ENCODE data around the gene POLDIP3.

Gene POLDIP3

DNA sequence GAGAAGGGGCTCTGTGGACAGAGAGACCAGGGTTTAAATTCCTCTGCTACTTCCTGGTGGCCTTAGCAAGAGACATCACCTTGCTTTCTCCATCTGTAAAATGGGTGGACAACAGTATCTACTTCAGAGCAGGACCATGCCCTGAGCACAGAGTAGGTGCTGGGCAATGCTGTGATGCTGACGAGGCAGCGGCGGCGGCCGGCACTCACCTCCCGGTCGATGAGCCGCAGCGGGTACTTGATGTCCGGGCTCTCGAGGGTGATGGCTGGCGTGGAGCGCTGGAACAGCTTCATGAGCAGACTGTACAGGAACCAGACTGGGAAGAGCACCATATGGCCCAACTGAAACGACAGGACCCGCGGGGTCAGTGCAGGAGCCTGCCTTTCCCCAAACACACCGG lies 21.8 kb upstream of the POLDIP3 start:
- no peak for TF ChIP-seq ZNF214 (tag by site-specific recombination; IDR thresholded peaks at IDR 0.05; ENCODE audit: borderline replicate concordance)
- TF ChIP-seq ZEB2 (tag by site-specific recombination; IDR thresholded peaks at IDR 0.05): no peak
- no peak for TF ChIP-seq ZNF302 (tag by site-specific recombination; IDR thresholded peaks at IDR 0.05; ENCODE audit: low read depth)
- TF ChIP-seq SCRT2 (tag by site-specific recombination; IDR thresholded peaks at IDR 0.05): no peak
- TF ChIP-seq KLF9 (tag by site-specific recombination; IDR thresholded peaks at IDR 0.05; ENCODE audit: low read depth): no peak
- no peak for TF ChIP-seq ZNF157 (tag by site-specific recombination; IDR thresholded peaks at IDR 0.05)
- TF ChIP-seq TCF7L2 (IDR thresholded peaks at IDR 0.05; ENCODE audit: borderline replicate concordance, low read depth, low read length): no peak
- TF ChIP-seq ZNF223 (tag by site-specific recombination; IDR thresholded peaks at IDR 0.05): no peak
- TF ChIP-seq HOXD13 (CRISPR knock-in tag; IDR thresholded peaks at IDR 0.05; ENCODE audit: borderline replicate concordance): no peak
- TF ChIP-seq, protein P1, sequence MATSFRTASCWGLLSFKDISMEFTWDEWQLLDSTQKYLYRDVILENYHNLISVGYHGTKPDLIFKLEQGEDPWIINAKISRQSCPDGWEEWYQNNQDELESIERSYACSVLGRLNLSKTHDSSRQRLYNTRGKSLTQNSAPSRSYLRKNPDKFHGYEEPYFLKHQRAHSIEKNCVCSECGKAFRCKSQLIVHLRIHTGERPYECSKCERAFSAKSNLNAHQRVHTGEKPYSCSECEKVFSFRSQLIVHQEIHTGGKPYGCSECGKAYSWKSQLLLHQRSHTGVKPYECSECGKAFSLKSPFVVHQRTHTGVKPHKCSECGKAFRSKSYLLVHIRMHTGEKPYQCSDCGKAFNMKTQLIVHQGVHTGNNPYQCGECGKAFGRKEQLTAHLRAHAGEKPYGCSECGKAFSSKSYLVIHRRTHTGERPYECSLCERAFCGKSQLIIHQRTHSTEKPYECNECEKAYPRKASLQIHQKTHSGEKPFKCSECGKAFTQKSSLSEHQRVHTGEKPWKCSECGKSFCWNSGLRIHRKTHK (tag by site-specific recombination; IDR thresholded peaks at IDR 0.05): no peak
- no peak for TF ChIP-seq ZNF658 (tag by site-specific recombination; IDR thresholded peaks at IDR 0.05)
- no peak for TF ChIP-seq ZNF311 (tag by site-specific recombination; IDR thresholded peaks at IDR 0.05; ENCODE audit: borderline replicate concordance)
- TF ChIP-seq, protein P2, sequence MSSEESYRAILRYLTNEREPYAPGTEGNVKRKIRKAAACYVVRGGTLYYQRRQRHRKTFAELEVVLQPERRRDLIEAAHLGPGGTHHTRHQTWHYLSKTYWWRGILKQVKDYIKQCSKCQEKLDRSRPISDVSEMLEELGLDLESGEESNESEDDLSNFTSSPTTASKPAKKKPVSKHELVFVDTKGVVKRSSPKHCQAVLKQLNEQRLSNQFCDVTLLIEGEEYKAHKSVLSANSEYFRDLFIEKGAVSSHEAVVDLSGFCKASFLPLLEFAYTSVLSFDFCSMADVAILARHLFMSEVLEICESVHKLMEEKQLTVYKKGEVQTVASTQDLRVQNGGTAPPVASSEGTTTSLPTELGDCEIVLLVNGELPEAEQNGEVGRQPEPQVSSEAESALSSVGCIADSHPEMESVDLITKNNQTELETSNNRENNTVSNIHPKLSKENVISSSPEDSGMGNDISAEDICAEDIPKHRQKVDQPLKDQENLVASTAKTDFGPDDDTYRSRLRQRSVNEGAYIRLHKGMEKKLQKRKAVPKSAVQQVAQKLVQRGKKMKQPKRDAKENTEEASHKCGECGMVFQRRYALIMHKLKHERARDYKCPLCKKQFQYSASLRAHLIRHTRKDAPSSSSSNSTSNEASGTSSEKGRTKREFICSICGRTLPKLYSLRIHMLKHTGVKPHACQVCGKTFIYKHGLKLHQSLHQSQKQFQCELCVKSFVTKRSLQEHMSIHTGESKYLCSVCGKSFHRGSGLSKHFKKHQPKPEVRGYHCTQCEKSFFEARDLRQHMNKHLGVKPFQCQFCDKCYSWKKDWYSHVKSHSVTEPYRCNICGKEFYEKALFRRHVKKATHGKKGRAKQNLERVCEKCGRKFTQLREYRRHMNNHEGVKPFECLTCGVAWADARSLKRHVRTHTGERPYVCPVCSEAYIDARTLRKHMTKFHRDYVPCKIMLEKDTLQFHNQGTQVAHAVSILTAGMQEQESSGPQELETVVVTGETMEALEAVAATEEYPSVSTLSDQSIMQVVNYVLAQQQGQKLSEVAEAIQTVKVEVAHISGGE (tag by site-specific recombination; conservative IDR thresholded peaks at IDR 0.05; ENCODE audit: low read depth): no peak
- no peak for TF ChIP-seq RBAK (tag by site-specific recombination; IDR thresholded peaks at IDR 0.05)
- TF ChIP-seq, protein P3, sequence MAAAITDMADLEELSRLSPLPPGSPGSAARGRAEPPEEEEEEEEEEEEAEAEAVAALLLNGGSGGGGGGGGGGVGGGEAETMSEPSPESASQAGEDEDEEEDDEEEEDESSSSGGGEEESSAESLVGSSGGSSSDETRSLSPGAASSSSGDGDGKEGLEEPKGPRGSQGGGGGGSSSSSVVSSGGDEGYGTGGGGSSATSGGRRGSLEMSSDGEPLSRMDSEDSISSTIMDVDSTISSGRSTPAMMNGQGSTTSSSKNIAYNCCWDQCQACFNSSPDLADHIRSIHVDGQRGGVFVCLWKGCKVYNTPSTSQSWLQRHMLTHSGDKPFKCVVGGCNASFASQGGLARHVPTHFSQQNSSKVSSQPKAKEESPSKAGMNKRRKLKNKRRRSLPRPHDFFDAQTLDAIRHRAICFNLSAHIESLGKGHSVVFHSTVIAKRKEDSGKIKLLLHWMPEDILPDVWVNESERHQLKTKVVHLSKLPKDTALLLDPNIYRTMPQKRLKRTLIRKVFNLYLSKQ (tag by site-specific recombination; IDR thresholded peaks at IDR 0.05; ENCODE audit: borderline replicate concordance): no peak
- TF ChIP-seq ZNF621 (tag by site-specific recombination; IDR thresholded peaks at IDR 0.05): no peak
- Histone ChIP-seq H3K9me3 (ENCODE audit: control insufficient read depth, insufficient read depth, low read depth, low read length) (no peaks in the 10 kb centered on the region), H3K36me3 (ENCODE audit: control insufficient read depth in 2 of 2, insufficient read depth in 1 of 2, low read length in 2 of 2) (peaks cover 16 to 50% of the 10 kb centered on the region in 2 experiments; a peak in 2 of 3 replicates), H3K4me1 (ENCODE audit: control insufficient read depth, insufficient read depth, low read length) (no peaks in the 10 kb centered on the region), H3K27ac (ENCODE audit: extremely low read depth, low read depth, low read length) (no peak overlapping the region), H3K4me3 (ENCODE audit: low read depth, low read length) (no peak overlapping the region)
- ChIA-PET CTCF (interaction anchor here (2.8 kb wide), 1 partner anchor 15 kb away, joined by 17 read pairs; no protein-coding TSS in a partner anchor), POLR2A (interaction anchor here (1.1 kb wide), 1 partner anchor 10 kb away, joined by 4 read pairs; no protein-coding TSS in a partner anchor)

DNA sequence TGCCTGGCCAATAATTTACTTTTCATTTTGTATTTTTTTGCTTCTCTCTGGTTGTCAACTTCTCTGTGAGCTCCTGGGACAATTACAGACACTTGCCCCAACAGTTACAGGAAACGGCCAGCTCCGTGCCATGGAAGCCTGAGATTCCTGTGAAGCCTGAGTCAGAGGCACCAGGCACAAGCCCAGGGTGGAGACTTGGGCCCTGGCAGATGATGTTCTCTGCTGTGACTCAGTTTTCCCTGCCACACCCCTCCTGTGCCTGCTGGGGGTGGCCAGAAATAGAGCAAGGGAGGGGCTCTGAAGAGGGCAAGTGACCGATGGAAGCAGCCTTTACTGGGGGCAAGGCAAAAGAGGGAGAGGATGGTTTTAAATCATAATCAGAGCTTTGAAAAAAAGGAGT lies 20.8 kb upstream of the POLDIP3 start:
- TF ChIP-seq KLF1 (tag by site-specific recombination; IDR thresholded peaks at IDR 0.05) (peak; percentile 62), ZEB2 (tag by site-specific recombination; IDR thresholded peaks at IDR 0.05) (no peak), SCRT1 (tag by site-specific recombination; IDR thresholded peaks at IDR 0.05; ENCODE audit: borderline replicate concordance) (no peak), ZNF174 (tag by site-specific recombination; IDR thresholded peaks at IDR 0.05) (no peak), ZNF202 (tag by site-specific recombination; IDR thresholded peaks at IDR 0.05; ENCODE audit: borderline replicate concordance) (no peak), ZNF274 (IDR thresholded peaks at IDR 0.05; ENCODE audit: low read length) (no peak), ZNF274 (tag by site-specific recombination; IDR thresholded peaks at IDR 0.05; ENCODE audit: borderline replicate concordance) (no peak), YY2 (tag by site-specific recombination; IDR thresholded peaks at IDR 0.05) (no peak)
- TF ChIP-seq, protein P4, sequence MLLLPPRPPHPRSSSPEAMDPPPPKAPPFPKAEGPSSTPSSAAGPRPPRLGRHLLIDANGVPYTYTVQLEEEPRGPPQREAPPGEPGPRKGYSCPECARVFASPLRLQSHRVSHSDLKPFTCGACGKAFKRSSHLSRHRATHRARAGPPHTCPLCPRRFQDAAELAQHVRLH (tag by site-specific recombination; IDR thresholded peaks at IDR 0.05): no peak
- TF ChIP-seq, protein P3 (tag by site-specific recombination; IDR thresholded peaks at IDR 0.05; ENCODE audit: borderline replicate concordance): no peak
- peaks cover 16 to 60% of the 10 kb centered on the region in 2 experiments; a peak in 2 of 3 replicates for H3K36me3 ChIP-seq (ENCODE audit: control insufficient read depth in 2 of 2, insufficient read depth in 1 of 2, low read length in 2 of 2)
- H3K4me1 ChIP-seq (ENCODE audit: control insufficient read depth, insufficient read depth, low read length): no peaks in the 10 kb centered on the region
- no peaks in the 10 kb centered on the region for H3K9me3 ChIP-seq (ENCODE audit: control insufficient read depth, insufficient read depth, low read depth, low read length)
- POLR2A ChIA-PET: no interaction called here
- CTCF ChIA-PET: interaction anchor here (0.6 kb wide), 1 partner anchor 14 kb away, joined by 3 read pairs; no protein-coding TSS in a partner anchor
- no peak overlapping the region for H3K4me3 ChIP-seq (ENCODE audit: low read depth, low read length)
- H3K27ac ChIP-seq (ENCODE audit: extremely low read depth, low read depth, low read length): no peak overlapping the region

Measured in HEK293 (cell line).